ENCODE measurements around the gene ANKRD53. TPM values are rescaled to one million over a fixed set of nuclear protein-coding genes. Genes with fewer than 3 reads are reported as not detected.
A peak's percentile ranks its signal among the peaks of the same experiment; 100 is the strongest.

The ANKRD53 gene
- total RNA-seq, 1 experiment from 2014 or later = not detected

DNA sequence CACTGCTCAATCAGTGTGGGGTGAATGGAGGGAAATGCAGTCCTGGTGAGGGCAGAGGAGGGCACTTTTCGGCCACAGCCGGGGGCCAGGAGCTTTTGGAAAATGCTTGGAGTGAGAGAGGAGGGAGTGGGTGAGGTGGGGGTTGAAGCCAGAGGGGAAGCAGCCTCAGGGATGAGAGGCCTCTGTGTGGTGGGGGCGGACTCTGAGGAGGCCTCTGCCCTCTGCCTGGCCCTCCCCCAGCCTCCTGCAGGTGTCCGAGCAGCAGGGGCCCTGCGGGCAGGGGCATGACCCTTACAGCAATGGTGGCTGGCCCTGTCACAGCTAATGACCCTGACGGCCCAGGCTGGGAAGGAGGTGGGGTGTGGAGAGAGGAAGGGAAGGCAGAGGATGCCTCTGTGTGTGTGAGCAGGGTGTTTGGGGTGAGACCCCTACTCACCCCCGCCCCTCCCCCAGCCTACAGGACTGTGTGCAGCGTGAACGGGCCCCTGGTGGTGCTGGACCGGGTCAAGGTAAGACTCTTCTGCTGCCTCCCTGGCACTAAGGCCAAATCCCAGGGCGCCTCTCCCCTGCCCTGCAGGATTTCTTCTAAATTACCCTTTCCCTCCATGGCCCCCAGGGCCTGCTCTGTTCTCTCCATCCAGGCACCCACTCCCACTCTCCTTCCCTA is 35.1 kb upstream of the ANKRD53 start:
- DNase-seq (ENCODE audit: low spot score) = no peak

GRCh38 chr2:70944111-70944690 is 34.2 kb upstream of the ANKRD53 start:
- no peak for DNase-seq (ENCODE audit: low spot score)

- DNase-seq (ENCODE audit: low spot score) = peak; percentile 57
Measured at GRCh38 chr2:70946832-70947442, 31.5 kb upstream of the ANKRD53 start.

GRCh38 chr2:70947556-70948184 is 30.8 kb upstream of the ANKRD53 start:
- peak; percentile 60 for DNase-seq (ENCODE audit: low spot score)

- peak; percentile 47 for DNase-seq (ENCODE audit: low spot score)
Measured at GRCh38 chr2:70948337-70949003, 30.0 kb upstream of the ANKRD53 start.

DNA sequence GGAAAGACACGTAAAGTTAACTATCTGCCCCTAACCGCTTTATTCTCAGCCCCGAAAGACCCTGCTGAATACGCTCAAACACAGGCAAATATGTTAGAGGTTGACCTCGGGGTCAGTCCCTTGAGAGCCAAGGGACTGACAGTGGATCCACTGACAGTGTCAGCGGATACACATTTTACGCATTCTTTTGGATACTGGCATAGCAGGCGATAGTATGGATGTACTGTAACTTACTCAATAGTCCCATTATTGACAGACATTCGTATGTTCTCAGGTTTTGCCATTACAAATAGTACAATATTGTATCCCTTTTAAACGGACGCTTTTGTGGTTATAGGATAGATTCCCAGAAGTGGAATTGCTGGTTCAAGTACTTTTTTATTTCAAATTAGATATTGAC is 29.3 kb upstream of the ANKRD53 start:
- no peak for DNase-seq (ENCODE audit: low spot score)

GRCh38 chr2:70954886-70955285 is 23.5 kb upstream of the ANKRD53 start:
- no peak for DNase-seq (ENCODE audit: low spot score)

- DNase-seq (ENCODE audit: low spot score) = no peak
Measured at GRCh38 chr2:70956141-70956540, 22.3 kb upstream of the ANKRD53 start.

DNA sequence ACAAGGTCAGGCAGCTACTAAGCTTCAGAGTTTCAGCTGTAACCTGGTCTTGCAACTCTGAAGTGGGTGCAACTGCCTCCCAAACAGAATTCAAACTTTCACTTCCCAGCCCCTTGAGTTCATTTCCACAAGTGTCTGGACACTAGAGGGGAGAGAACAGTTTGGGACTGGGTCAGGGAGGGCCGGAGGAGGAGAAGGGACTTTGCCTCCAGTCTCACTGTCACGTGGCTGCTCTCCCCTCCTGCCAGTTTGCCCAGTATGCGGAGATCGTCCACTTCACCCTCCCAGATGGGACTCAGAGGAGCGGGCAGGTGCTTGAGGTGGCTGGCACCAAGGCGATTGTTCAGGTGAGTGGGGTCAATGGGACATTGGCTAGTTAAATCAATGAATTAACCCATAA is 20.6 kb upstream of the ANKRD53 start:
- DNase-seq (ENCODE audit: low spot score) = no peak

DNA sequence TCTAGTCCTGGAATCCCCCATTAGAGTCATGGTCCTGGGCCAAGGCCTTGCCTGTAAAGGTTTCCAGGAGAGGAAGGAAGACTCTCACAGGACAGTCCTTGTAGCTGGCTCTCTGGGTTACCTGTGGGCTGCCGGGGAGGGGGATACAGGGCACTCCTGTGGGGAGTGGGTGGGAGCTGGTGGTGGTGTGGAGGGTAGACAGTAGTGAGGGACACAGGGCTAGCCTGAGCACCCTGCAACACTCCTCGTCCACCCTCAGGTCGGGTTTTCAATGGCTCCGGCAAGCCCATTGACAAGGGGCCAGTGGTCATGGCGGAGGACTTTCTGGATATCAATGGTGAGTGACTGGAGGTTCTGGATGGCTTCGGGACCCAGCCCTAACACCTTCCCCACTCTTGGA is 19.7 kb upstream of the ANKRD53 start:
- no peak for DNase-seq (ENCODE audit: low spot score)

GRCh38 chr2:70959271-70959761 is 19.1 kb upstream of the ANKRD53 start:
- no peak for DNase-seq (ENCODE audit: low spot score)

GRCh38 chr2:70959851-70960832 is 18.3 kb upstream of the ANKRD53 start:
- no peak for DNase-seq (ENCODE audit: low spot score)

DNA sequence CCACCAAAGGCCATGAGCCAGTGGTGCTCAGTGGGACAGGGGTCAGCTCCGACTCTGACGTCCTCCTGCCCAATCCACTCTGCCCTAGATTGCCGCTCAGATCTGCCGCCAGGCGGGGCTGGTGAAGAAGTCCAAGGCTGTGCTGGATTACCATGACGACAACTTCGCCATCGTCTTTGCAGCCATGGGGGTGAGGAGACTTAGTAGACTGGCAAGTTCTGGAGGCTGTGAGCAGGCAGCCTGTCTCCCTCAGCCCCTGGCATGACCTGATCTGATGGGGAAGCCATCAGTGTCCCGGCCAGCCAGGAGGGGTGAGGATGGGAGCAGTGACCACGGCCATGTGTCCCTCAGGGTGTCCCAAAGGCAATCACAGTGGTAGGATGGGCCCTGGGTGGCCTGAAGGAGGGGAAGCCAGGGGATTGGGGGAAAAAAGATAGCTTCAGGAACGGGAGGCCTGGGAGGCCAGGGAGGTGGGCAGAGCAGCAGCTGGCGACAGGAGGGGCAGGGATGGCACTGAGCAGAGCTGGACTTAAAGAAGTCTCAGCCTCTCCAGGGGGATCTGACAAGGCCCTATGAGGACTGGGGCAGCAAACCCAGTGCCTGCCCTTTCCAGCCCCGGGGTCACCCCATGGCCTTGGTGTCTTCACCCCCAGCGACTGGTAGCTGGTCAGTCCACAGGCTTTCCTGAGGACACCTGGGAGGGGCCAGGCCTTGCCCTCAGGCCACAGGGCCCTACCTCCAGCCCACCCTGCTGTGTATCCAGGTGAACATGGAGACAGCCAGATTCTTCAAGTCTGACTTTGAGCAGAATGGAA is 17.4 kb upstream of the ANKRD53 start:
- DNase-seq (ENCODE audit: low spot score) = no peak

- DNase-seq (ENCODE audit: low spot score) = no peak
Measured at GRCh38 chr2:70961648-70961994, 16.8 kb upstream of the ANKRD53 start.

DNA sequence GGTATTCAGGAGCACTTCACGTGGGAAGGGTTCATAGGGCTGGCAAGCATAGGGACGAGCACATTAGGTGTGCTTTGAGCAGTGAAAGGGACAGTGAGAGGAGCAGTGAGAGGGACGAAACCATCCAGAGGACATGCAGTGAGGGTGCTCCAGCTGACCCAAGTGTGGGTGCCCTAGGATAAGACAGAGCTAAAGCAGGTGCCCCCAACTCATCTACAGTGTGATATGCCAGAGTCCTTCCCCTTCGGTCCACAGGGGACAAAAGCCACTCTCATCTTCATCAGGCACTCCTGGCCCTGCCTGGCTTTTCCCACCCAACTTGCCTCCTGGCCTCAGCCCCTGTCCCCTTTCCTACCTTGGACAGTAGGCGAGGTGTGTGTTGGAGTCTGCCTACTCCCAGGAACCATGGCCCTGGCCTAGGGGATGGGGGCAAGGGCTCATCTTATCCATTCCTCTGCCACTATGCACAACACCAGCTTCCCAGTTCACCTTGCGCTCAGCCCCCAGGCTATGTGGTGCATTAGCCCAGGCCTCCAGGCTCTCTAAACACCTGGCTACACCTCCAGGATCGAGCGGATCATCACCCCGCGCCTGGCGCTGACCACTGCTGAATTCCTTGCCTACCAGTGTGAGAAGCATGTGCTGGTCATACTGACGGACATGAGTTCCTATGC is 16.1 kb upstream of the ANKRD53 start:
- no peak for DNase-seq (ENCODE audit: low spot score)

- DNase-seq (ENCODE audit: low spot score) = no peak
Measured at GRCh38 chr2:70962885-70963878, 15.2 kb upstream of the ANKRD53 start.

- DNase-seq (ENCODE audit: low spot score) = no peak
Measured at GRCh38 chr2:70964133-70964532, 14.3 kb upstream of the ANKRD53 start.
